Esophagus (tissue), 2 donors: ENCODE measurements around the gene CCDC134. TPM values are rescaled to one million over a fixed set of nuclear protein-coding genes. Genes with fewer than 3 reads are reported as not detected.

Source experiments
- H3K27ac ChIP-seq, 2 donors: one replicate each; pipeline ENCODE4 v1.5.1; 2013; ENCODE audit warnings: low read depth in 2 of 2, mild to moderate bottlenecking in 2 of 2, inconsistent platforms in 1 of 2, low read length in 1 of 2, moderate library complexity in 1 of 2
- H3K27me3 ChIP-seq, 2 donors: one replicate each; pipeline ENCODE4 v1.6.1; 2013; ENCODE audit warnings: low read length in 2 of 2, control low read depth in 1 of 2, mild to moderate bottlenecking in 1 of 2; ENCODE audit not compliant: insufficient read depth in 2 of 2, control insufficient read depth in 1 of 2
- H3K36me3 ChIP-seq, 2 donors: one replicate each; pipeline ENCODE4 v1.6.1; 2013; ENCODE audit warnings: low read length in 1 of 2; ENCODE audit not compliant: control insufficient read depth in 2 of 2, insufficient read depth in 2 of 2
- H3K4me1 ChIP-seq, 2 donors: one replicate each; pipeline ENCODE4 v1.6.1; 2013; ENCODE audit warnings: low read length in 1 of 2; ENCODE audit not compliant: control insufficient read depth in 2 of 2, insufficient read depth in 2 of 2
- H3K4me3 ChIP-seq, 2 donors: one replicate each; pipeline ENCODE4 v1.5.1; 2013; ENCODE audit warnings: low read length in 2 of 2, mild to moderate bottlenecking in 2 of 2, low read depth in 1 of 2, moderate library complexity in 1 of 2
- H3K9me3 ChIP-seq, 2 donors: one replicate each; pipeline ENCODE4 v1.6.1; 2013; ENCODE audit warnings: mild to moderate bottlenecking in 2 of 2, low read depth in 1 of 2, low read length in 1 of 2, moderate library complexity in 1 of 2; ENCODE audit not compliant: control insufficient read depth in 2 of 2, insufficient read depth in 1 of 2
- WGBS, 2 donors: extraction: QIAGEN DNeasy Blood & Tissue Kit; methylation state at CpG; one replicate each; pipeline ENCODE4 v1.1.7; 2013; 5-methylcytosine and 5-hydroxymethylcytosine counted together
- polyA plus RNA-seq, 2 donors: library from polyadenylated mRNA; stranded (reverse); fragments of 200-250 nt; gene quantifications; one replicate each; pipeline ENCODE4 v1.2.3, GENCODE V29; 2013
- donor health status: healthy with polysubstance abuse.
- donor health status: Bipolar disorder and iron deficiency.

CCDC134 gene
- 1 to 10 TPM; 1.5 to 1.9 TPM for polyA plus RNA-seq

- WGBS, 2 donors: 0 to 1% methylated on average over 52 of the region's 52 CpGs
- H3K27me3 ChIP-seq: no peaks in the 10 kb centered on the region
- peaks cover 2 to 4% of the 10 kb centered on the region in 2 donors for H3K4me1 ChIP-seq
- H3K36me3 ChIP-seq: no peaks in the 10 kb centered on the region
- H3K4me3 ChIP-seq: peak within 1 kb of the TSS; percentile 76 to 85
- no peaks in the 10 kb centered on the region for H3K9me3 ChIP-seq
- H3K27ac ChIP-seq: peak within 1 kb of the TSS; percentile 86 to 87
Observed at GRCh38 chr22:41800348-41801146, at the start of gene CCDC134. CCDC134 (plus strand) TSS chr22:41800679; CDS start chr22:41808891, 8,212 bp downstream.

DNA sequence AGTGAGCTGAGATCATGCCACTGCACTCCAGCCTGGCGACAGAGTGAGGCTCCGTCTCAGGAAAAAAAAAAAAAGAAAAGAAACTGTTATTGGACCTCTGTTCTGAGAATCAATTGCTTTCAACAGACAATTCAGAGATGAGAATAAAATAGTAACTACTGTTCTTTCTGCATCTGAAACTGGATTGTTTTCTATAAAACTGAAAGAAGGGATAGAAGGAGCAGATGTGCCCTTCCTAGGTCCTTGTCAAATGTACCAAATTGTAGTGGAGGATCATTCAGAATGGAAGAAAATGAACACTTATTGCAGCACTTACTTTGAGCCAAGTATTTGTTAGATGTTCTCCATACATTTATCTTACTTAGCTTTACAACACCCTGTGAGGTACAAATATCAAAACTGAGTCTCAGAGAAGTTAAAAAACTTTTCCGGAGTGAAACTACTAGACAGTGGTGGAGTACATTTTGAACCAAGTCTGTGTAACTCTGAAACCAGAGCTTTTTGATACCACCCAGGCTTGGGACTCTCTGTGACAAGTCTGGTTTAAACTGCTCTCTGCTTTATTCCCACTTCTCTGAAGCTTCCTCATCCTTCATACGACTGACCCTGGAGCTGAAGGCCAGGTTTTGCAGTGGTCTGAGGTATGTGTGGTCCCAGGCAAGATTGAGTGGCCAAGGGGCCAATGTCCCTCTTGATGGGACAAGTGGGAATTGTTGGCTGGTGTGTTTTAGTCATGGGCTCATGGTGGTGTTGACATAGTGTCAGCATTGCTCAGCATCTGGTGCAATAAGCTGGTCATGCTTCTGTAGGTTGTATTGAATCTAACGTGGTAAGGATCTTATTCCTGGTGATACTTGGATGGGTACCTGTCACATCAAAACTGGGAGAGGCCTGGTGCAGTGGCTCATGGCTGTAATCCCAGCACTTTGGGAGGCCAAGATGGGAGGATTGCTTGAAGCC, 48.2 kb upstream of the CCDC134 start:
- Histone ChIP-seq H3K4me1 (no peaks in the 10 kb centered on the region), H3K27ac (no peak overlapping the region), H3K4me3 (no peak overlapping the region), H3K36me3 (no peaks in the 10 kb centered on the region), H3K27me3 (no peaks in the 10 kb centered on the region), H3K9me3 (no peaks in the 10 kb centered on the region)
- 65 to 79% methylated on average over 5 of the region's 5 CpGs for WGBS, 2 donors

GRCh38 chr22:41753984-41754383, 46.5 kb upstream of the CCDC134 start:
- 42 to 50% methylated on average over 2 of the region's 2 CpGs for WGBS, 2 donors
- Histone ChIP-seq H3K9me3 (no peaks in the 10 kb centered on the region), H3K27ac (no peak overlapping the region)

DNA sequence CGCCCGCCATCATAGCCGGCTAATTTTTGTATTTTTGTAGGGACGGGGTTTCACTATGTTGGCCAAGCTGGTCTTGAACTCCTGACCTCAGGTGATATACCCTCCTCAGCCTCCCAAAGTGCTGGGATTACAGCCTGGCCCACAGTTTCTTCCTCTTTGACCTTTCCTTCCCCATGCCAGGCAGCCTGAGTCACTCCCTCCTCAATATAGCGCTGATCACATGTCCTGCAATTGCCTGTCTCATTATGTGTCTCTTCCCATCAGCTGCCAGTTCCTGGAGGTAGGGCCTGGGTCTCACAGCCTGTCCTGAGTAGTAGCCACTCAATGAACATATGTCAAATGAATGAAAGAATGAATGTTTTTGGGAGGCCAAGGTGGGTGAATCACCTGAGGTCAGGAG, 43.0 kb upstream of the CCDC134 start:
- 94 to 96% methylated on average over 5 of the region's 5 CpGs for WGBS, 2 donors
- Histone ChIP-seq H3K4me1 (no peaks in the 10 kb centered on the region), H3K27me3 (no peaks in the 10 kb centered on the region), H3K4me3 (no peak overlapping the region), H3K9me3 (no peaks in the 10 kb centered on the region), H3K36me3 (no peaks in the 10 kb centered on the region), H3K27ac (no peak overlapping the region)

More at GRCh38 chr22:41753984-41754383, 46.5 kb upstream of the CCDC134 start:
- Histone ChIP-seq H3K4me1 (no peaks in the 10 kb centered on the region), H3K27me3 (no peaks in the 10 kb centered on the region), H3K36me3 (no peaks in the 10 kb centered on the region), H3K4me3 (no peak overlapping the region)

DNA sequence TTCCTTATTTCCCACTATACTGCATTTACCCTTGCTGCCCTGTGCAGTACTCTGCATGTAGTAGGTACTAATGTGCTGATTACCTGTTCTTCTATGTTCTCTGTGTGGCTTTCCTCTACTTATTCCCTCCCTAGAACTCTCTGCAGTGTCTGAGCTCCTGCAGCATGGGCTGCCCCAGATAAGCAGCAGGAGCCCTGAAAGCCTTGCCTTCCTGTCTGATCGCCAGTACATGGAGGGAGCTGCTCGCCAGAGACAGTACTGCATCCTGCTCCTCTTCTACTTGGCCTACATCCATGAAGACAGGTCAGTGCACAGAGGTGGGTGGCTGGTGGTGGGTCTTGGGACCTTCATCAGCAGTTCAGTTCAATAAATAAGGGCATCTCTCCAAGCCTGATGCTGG, 42.2 kb upstream of the CCDC134 start:
- Histone ChIP-seq H3K27me3 (no peaks in the 10 kb centered on the region), H3K4me3 (no peak overlapping the region), H3K4me1 (peaks cover 0 to 2% of the 10 kb centered on the region in 2 donors), H3K9me3 (no peaks in the 10 kb centered on the region), H3K27ac (no peak overlapping the region), H3K36me3 (no peaks in the 10 kb centered on the region)
- 83 to 92% methylated on average over 2 of the region's 2 CpGs for WGBS, 2 donors

DNA sequence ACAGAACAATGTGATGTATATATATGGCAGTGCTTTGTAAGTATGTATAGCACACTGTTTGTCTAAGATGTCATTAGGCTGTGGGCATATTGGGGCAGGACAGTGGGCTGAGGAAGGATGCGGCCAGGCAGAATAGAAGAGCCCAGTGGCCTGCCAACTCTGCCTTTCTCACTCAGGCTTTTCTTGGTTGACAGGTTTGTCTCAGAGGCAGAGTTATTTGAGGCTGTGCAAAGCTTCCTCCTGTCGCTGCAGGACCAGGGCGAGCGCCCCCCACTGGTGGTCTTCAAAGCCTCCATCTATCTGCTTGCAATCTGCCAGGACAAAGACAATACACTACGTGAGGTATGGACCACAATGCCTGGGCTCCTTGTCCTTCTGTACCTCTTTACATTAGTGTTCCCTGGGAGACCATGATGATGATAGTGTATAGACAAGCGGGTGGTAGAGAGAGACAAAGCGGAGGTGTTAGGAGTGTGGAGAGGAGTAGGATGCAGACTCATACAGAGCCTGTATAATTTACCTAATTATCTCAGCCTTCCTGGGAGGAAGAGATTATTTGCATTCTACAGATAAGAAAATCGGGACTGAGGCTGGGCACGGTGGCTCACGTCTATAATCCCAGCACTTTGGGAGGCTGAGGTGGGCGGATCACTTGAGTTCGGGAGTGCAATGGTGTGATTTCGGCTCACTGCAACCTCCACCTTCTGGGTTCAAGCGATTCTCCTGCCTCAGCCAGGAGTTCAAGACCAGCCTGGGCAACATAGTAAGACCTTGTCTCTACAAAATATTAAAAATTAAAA, 37.3 kb upstream of the CCDC134 start:
- H3K27ac ChIP-seq: no peak overlapping the region
- 56 to 57% methylated on average over 14 of the region's 14 CpGs for WGBS, 2 donors
- H3K4me1 ChIP-seq: peaks cover 0 to 2% of the 10 kb centered on the region in 2 donors
- no peaks in the 10 kb centered on the region for H3K27me3 ChIP-seq
- H3K36me3 ChIP-seq: no peaks in the 10 kb centered on the region
- no peak overlapping the region for H3K4me3 ChIP-seq
- H3K9me3 ChIP-seq: no peaks in the 10 kb centered on the region

DNA sequence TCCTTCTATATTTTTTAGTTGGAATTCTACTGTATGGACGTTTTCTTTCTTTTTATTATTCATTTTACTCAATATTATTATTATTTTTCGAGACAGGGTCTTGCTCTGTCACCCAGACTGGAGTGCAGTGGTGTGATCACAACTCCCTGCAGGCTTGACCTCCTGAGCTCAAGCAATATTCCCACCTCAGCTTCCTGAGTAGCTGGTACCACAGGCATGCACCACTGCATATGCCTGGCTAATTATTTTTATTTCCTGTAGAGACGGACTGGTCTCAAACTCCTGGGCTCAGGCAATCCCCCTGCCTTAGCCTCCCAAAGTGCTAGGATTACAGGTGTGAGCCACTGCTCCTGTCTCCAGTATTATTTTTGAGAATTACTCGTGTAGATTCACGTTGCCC, 34.0 kb upstream of the CCDC134 start:
- Histone ChIP-seq H3K27ac (peak overlapping the region in 1 of 2 donors; percentile 26), H3K4me3 (no peak overlapping the region), H3K27me3 (no peaks in the 10 kb centered on the region), H3K9me3 (no peaks in the 10 kb centered on the region), H3K36me3 (no peaks in the 10 kb centered on the region), H3K4me1 (peaks cover 0 to 2% of the 10 kb centered on the region in 2 donors)
- WGBS, 2 donors: 64 to 69% methylated on average over 5 of the region's 5 CpGs

DNA sequence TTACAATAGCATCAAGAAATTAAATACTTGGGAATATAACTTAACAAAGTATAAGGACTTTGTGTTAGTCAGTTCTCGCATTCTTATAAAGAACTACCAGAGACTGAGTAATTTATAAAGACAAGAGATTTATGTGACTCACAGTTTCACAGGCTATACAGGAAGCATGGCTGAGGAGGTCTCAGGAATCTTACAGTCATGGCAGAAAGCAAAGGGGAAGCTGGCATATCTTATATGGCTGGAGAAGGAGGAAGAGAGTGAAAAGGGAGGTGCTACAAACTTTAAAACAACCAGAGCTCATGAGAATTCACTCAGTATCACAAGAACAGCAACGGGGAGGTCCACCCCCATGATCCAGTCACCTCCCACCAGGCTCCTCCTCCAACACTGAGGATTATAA, 32.0 kb upstream of the CCDC134 start:
- no peaks in the 10 kb centered on the region for H3K9me3 ChIP-seq
- no peaks in the 10 kb centered on the region for H3K27me3 ChIP-seq
- peak overlapping the region; percentile 28 to 30 for H3K27ac ChIP-seq
- no peaks in the 10 kb centered on the region for H3K36me3 ChIP-seq
- H3K4me1 ChIP-seq: no peaks in the 10 kb centered on the region
- WGBS, 2 donors: 38 to 54% methylated on average over 2 of the region's 2 CpGs
- H3K4me3 ChIP-seq: no peak overlapping the region
